Choroid plexus epithelial cell (primary cell): ENCODE measurements around the gene RPS6KA2.
"Not testable (repeated sequence)": the region's sequence is repeated elsewhere in the genome, so short reads cannot be mapped to it uniquely, and the experiment has no call there.

Experiments used
- DNase-seq: peaks from one replicate; pipeline ENCODE4 v3.0.0-alpha.2; 2010; ENCODE audit warnings: low read depth
- H3K4me3 ChIP-seq: 2 replicates; pipeline ENCODE4 v1.5.1; 2011; ENCODE audit warnings: low read depth, mild to moderate bottlenecking, control low read depth, low read length, moderate library complexity
- CTCF ChIP-seq: conservative IDR thresholded peaks from 2 replicates; pipeline ENCODE4 v1.5.1; 2011; ENCODE audit warnings: low read depth, mild to moderate bottlenecking, control low read depth, inconsistent platforms, low read length, moderate library complexity

The RPS6KA2 gene

GRCh38 chr6:166398348-166398747 is 228.7 kb downstream of the RPS6KA2 start:
- DNase-seq, result no peak
- no peak overlapping the region for H3K4me3 ChIP-seq
- TF ChIP-seq CTCF, result no peak

- H3K4me3 ChIP-seq, result no peak overlapping the region
- no peak for TF ChIP-seq CTCF
- DNase-seq, result no peak
Measured at GRCh38 chr6:166397849-166398248, 229.2 kb downstream of the RPS6KA2 start.

- TF ChIP-seq CTCF, result no peak
- no peak for DNase-seq
- H3K4me3 ChIP-seq, result no peak overlapping the region
Measured at GRCh38 chr6:166395778-166396177, 231.3 kb downstream of the RPS6KA2 start.

GRCh38 chr6:166395351-166395750 is 231.7 kb downstream of the RPS6KA2 start:
- no peak for DNase-seq
- no peak overlapping the region for H3K4me3 ChIP-seq
- no peak for TF ChIP-seq CTCF

- DNase-seq, result no peak
- no peak for TF ChIP-seq CTCF
- no peak overlapping the region for H3K4me3 ChIP-seq
Measured at GRCh38 chr6:166394036-166394892, 232.8 kb downstream of the RPS6KA2 start.

- DNase-seq, result no peak
- no peak for TF ChIP-seq CTCF
Measured at GRCh38 chr6:166393535-166393823, 233.6 kb downstream of the RPS6KA2 start.

GRCh38 chr6:166392755-166393534 is 234.1 kb downstream of the RPS6KA2 start:
- not testable (repeated sequence) for H3K4me3 ChIP-seq, DNase-seq

More at GRCh38 chr6:166393535-166393823, 233.6 kb downstream of the RPS6KA2 start:
- H3K4me3 ChIP-seq, result no peak overlapping the region
